Esophagus squamous epithelium (tissue), 5 donors: Measurements from ENCODE around the gene VPS45. TPM values are rescaled to one million over a fixed set of nuclear protein-coding genes. Genes with fewer than 3 reads are reported as not detected.

ENCODE experiments used
- DNase-seq: peaks from one replicate; lab custom pipeline; 2025; lab: John Stamatoyannopoulos, UW
- H3K27ac ChIP-seq, 4 donors: fragments of 200-600 bp; sonication (generic); one replicate each; pipeline ENCODE4 v1.5.1; 2016 to 2019; ENCODE audit warnings: mild to moderate bottlenecking in 1 of 4
- H3K27me3 ChIP-seq, 4 donors: fragments of 200-600 bp; sonication (generic); 1 replicate in 3 of 4; 2 replicates in 1 of 4; pipeline versions ENCODE4 v1.5.1 to v1.6.0; 2017 to 2021; ENCODE audit warnings: antibody characterized with exemption in 1 of 4
- H3K36me3 ChIP-seq, 3 donors: fragments of 200-600 bp; sonication (generic); one replicate each; pipeline ENCODE4 v1.5.1; 2016 to 2019
- H3K4me1 ChIP-seq, 3 donors: fragments of 200-600 bp; sonication (generic); one replicate each; pipeline ENCODE4 v1.5.1; 2017 to 2019
- H3K4me3 ChIP-seq, 4 donors: fragments of 200-600 bp; sonication (generic); 1 replicate in 3 of 4; 2 replicates in 1 of 4; pipeline ENCODE4 v1.5.1; 2016 to 2019; ENCODE audit warnings: mild to moderate bottlenecking in 2 of 4, moderate library complexity in 1 of 4
- H3K9me3 ChIP-seq, 3 donors: fragments of 200-600 bp; sonication (generic); one replicate each; pipeline ENCODE4 v1.5.1; 2016 to 2019
- CTCF ChIP-seq, 6 experiments: fragments of 450-650 bp in 4 of 6; fragments of 200-600 bp in 2 of 6; sonication (generic) in 2 of 6; IDR thresholded peaks; one replicate each; pipeline ENCODE4 v1.5.1; 2016 to 2019; ENCODE audit warnings: antibody characterized with exemption in 6 of 6, mild to moderate bottlenecking in 4 of 6, moderate library complexity in 4 of 6
- POLR2A ChIP-seq, 4 donors: fragments of 450-650 bp; IDR thresholded peaks; one replicate each; pipeline ENCODE4 v1.6.1; 2017; ENCODE audit warnings: antibody characterized with exemption in 4 of 4, mild to moderate bottlenecking in 4 of 4, moderate library complexity in 3 of 4
- WGBS, 2 donors: methylation state at CpG; one replicate each; pipeline ENCODE4 v1.1.5; 2018; 5-methylcytosine and 5-hydroxymethylcytosine counted together
- intact Hi-C: fragments of 100-400 bp; cut with DNase I; formaldehyde crosslinking; loops from one replicate; pipeline ENCODE4 v1.15.0; 2022
- total RNA-seq, 4 donors: library from RNA; depleted of rRNA; stranded (reverse); fragments of >200 nt; gene quantifications; one replicate each; pipeline ENCODE4 v1.1.0, GENCODE V29; 2016
- donor health status: DM: yes; HTN: yes; CAD: no.

The VPS45 gene
- total RNA-seq, 4 donors from 2014 or later: 23.4 to 31.7 (median 29.1) TPM

- no peak for DNase-seq
- intact Hi-C loops: no loop called here
- Histone ChIP-seq H3K4me1 (peaks cover 6 to 66% (median 16%) of the 10 kb centered on the region in 3 donors), H3K36me3 (no peaks in the 10 kb centered on the region), H3K27ac (peak overlapping the region in 3 of 4 donors; percentile 87 to 94 (median 93)), H3K9me3 (no peaks in the 10 kb centered on the region), H3K27me3 (no peaks in the 10 kb centered on the region), H3K4me3 (no peak overlapping the region)
- TF ChIP-seq POLR2A (IDR thresholded peaks at IDR 0.05) (no peak), CTCF (IDR thresholded peaks at IDR 0.05) (no peak)
- WGBS, 2 donors: 83 to 92% methylated on average over 3 to 5 of the region's 5 CpGs
Measured at GRCh38 chr1:150164779-150165178, 97.2 kb downstream of the VPS45 start.

GRCh38 chr1:150165622-150166612, 98.3 kb downstream of the VPS45 start:
- Histone ChIP-seq H3K27ac (peak overlapping the region in 2 of 4 donors; percentile 93 to 94), H3K27me3 (no peaks in the 10 kb centered on the region), H3K36me3 (no peaks in the 10 kb centered on the region), H3K9me3 (no peaks in the 10 kb centered on the region), H3K4me1 (peaks cover 5 to 57% (median 16%) of the 10 kb centered on the region in 3 donors), H3K4me3 (no peak overlapping the region)
- TF ChIP-seq POLR2A (IDR thresholded peaks at IDR 0.05) (no peak), CTCF (IDR thresholded peaks at IDR 0.05) (peak in 5 of 6 experiments; percentile 43 to 65 (median 51))
- 63 to 68% methylated on average over 12 to 13 of the region's 14 CpGs for WGBS, 2 donors
- intact Hi-C loops: no loop called here
- no peak for DNase-seq

- Histone ChIP-seq H3K9me3 (no peaks in the 10 kb centered on the region), H3K36me3 (no peaks in the 10 kb centered on the region), H3K4me3 (no peak overlapping the region), H3K4me1 (peaks cover 0 to 27% (median 3%) of the 10 kb centered on the region in 3 donors), H3K27me3 (no peaks in the 10 kb centered on the region), H3K27ac (no peak overlapping the region)
- DNase-seq: no peak
- TF ChIP-seq CTCF (IDR thresholded peaks at IDR 0.05) (peak; percentile 46 to 74 (median 65)), POLR2A (IDR thresholded peaks at IDR 0.05) (no peak)
- WGBS, 2 donors: 13 to 22% methylated on average over 6 of the region's 6 CpGs
- intact Hi-C loops: no loop called here
Measured at GRCh38 chr1:150168960-150169601, 101.5 kb downstream of the VPS45 start.

- no peak for DNase-seq
- peaks cover 0 to 12% (median 3%) of the 10 kb centered on the region in 3 donors for H3K4me1 ChIP-seq
- intact Hi-C loops: no loop called here
- 78 to 79% methylated on average over 2 of the region's 2 CpGs for WGBS, 2 donors
- TF ChIP-seq POLR2A (IDR thresholded peaks at IDR 0.05) (no peak), CTCF (IDR thresholded peaks at IDR 0.05) (no peak)
- H3K27me3 ChIP-seq: no peaks in the 10 kb centered on the region
- no peak overlapping the region for H3K4me3 ChIP-seq
- H3K27ac ChIP-seq: no peak overlapping the region
- no peaks in the 10 kb centered on the region for H3K9me3 ChIP-seq
- H3K36me3 ChIP-seq: no peaks in the 10 kb centered on the region
Measured at GRCh38 chr1:150171801-150172200, 104.2 kb downstream of the VPS45 start.
